HepG2 (cell line): Measurements from ENCODE around the gene SUSD3. TPM values are rescaled to one million over a fixed set of nuclear protein-coding genes. Genes with fewer than 3 reads are reported as not detected.

Experiments
- ATAC-seq: fragments of 200-7000 bp; cut with Tn5 transposase; 3 replicates; pipeline ENCODE4 v1.9.1; 2020; ENCODE audit warnings: mild to moderate bottlenecking, moderate library complexity
- BruUV-seq: library from RNA; stranded (reverse); fragments of 400-500 nt; replicated peaks from 2 replicates; lab custom pipeline; 2021; lab: Mats Ljungman, UMichigan
- CTCF ChIA-PET: fragments of 300-600 bp; formaldehyde crosslinking; extraction: SDS; loops from one replicate; lab custom pipeline; 2021; ENCODE audit warnings: low total read pairs, inconsistent platforms, low intra/inter-chr PET ratio; lab: Yijun Ruan, JAX
- POLR2A ChIA-PET: fragments of 350-600 bp; sonication (Branson Sonifier 250); formaldehyde crosslinking; loops from one replicate; lab custom pipeline; 2020; ENCODE audit warnings: antibody characterized with exemption, inconsistent platforms; lab: Yijun Ruan, JAX
- DNase-seq: peaks from one replicate; pipeline ENCODE4 v3.0.0-alpha.2; 2015; ENCODE audit warnings: low spot score
- FAIRE-seq: peaks from 3 replicates; lab custom pipeline; 2011; peaks lifted over from hg19 to GRCh38; lab: Jason Lieb, UNC
- H2AFZ ChIP-seq: one replicate; pipeline ENCODE4 v1.6.1; 2011; ENCODE audit warnings: low read length, inconsistent platforms
- H3K27ac ChIP-seq: fragments of 300-600 bp; 3 replicates; pipeline ENCODE4 v1.8.0; 2011; ENCODE audit warnings: mixed run types, mild to moderate bottlenecking, mixed read lengths, low read length, inconsistent platforms; ENCODE audit not compliant: insufficient read depth; ENCODE audit errors: extremely low read length
- H3K27me3 ChIP-seq, 2 experiments: fragments of 200-600 bp in 1 of 2; 2 replicates in 1 of 2; 3 replicates in 1 of 2; pipeline versions ENCODE4 v1.6.0 to v1.8.0; 2011; ENCODE audit warnings: low read length in 2 of 2, mild to moderate bottlenecking in 2 of 2, moderate library complexity in 2 of 2, inconsistent platforms in 1 of 2; ENCODE audit not compliant: insufficient read depth in 2 of 2, control insufficient read depth in 1 of 2
- H3K36me3 ChIP-seq, 2 experiments: fragments of 200-600 bp in 1 of 2; replicated peaks in 1 of 2; 2 replicates in 1 of 2; 3 replicates in 1 of 2; pipeline versions ENCODE4 v1.5.1 to v1.8.0; 2011; ENCODE audit warnings: low read length in 2 of 2, inconsistent platforms in 1 of 2; ENCODE audit not compliant: insufficient read depth in 2 of 2, control insufficient read depth in 1 of 2
- H3K4me1 ChIP-seq: 2 replicates; pipeline ENCODE4 v1.5.1; 2012; ENCODE audit warnings: low read length, inconsistent platforms; ENCODE audit not compliant: insufficient read depth
- H3K4me2 ChIP-seq: 2 replicates; pipeline ENCODE4 v1.6.0; 2011; ENCODE audit warnings: low read depth, low read length, inconsistent platforms
- H3K4me3 ChIP-seq, 3 experiments: fragments of 200-600 bp in 1 of 3; sonication (generic), shearing (Covaris generic) in 1 of 3; replicated peaks in 1 of 3; 2 replicates each; pipeline ENCODE4 v1.5.1; 2011 to 2016; ENCODE audit warnings: low read length in 3 of 3, inconsistent platforms in 2 of 3, low read depth in 2 of 3, mild to moderate bottlenecking in 2 of 3, control low read depth in 1 of 3, mixed read lengths in 1 of 3; ENCODE audit not compliant: insufficient read depth in 1 of 3
- H3K79me2 ChIP-seq: one replicate; pipeline ENCODE4 v1.6.1; 2011; ENCODE audit warnings: low read length, inconsistent platforms; ENCODE audit not compliant: insufficient read depth
- H3K9ac ChIP-seq: 2 replicates; pipeline ENCODE4 v1.6.0; 2011; ENCODE audit warnings: mild to moderate bottlenecking, low read depth, low read length, inconsistent platforms; ENCODE audit not compliant: insufficient read depth
- H3K9me3 ChIP-seq: 2 replicates; pipeline ENCODE4 v1.5.1; 2012; ENCODE audit warnings: mild to moderate bottlenecking, low read length
- H4K20me1 ChIP-seq: 2 replicates; pipeline ENCODE4 v1.6.0; 2011; ENCODE audit warnings: inconsistent platforms, mild to moderate bottlenecking, low read length, moderate library complexity; ENCODE audit not compliant: insufficient read depth
- HOXA5 ChIP-seq: sonication (generic); formaldehyde crosslinking; IDR thresholded peaks from 2 replicates; pipeline ENCODE4 v1.4.0; 2020; ENCODE audit warnings: missing genetic modification reagents
- KDM1A ChIP-seq: IDR thresholded peaks from 2 replicates; pipeline ENCODE4 v1.6.1; 2016; ENCODE audit warnings: missing compliant biosample characterization
- KLF15 ChIP-seq: sonication (generic); formaldehyde crosslinking; IDR thresholded peaks from 2 replicates; pipeline ENCODE4 v1.8.1; 2023; ENCODE audit warnings: borderline replicate concordance, mild to moderate bottlenecking, inconsistent platforms, missing genetic modification reagents, mixed read lengths
- MIER3 ChIP-seq: IDR thresholded peaks from 2 replicates; pipeline ENCODE4 v1.6.1; 2016; ENCODE audit warnings: missing compliant biosample characterization, borderline replicate concordance
- MYPOP ChIP-seq: sonication (generic); formaldehyde crosslinking; IDR thresholded peaks from 2 replicates; pipeline ENCODE4 v1.8.1; 2023; ENCODE audit warnings: mild to moderate bottlenecking, moderate library complexity, missing genetic modification reagents
- NKX3-1 ChIP-seq: sonication (generic); formaldehyde crosslinking; IDR thresholded peaks from 2 replicates; pipeline ENCODE4 v1.5.0; 2020; ENCODE audit warnings: missing genetic modification reagents
- TRIM22 ChIP-seq: fragments of 450-650 bp; IDR thresholded peaks from 2 replicates; pipeline ENCODE4 v1.6.1; 2017
- YY1 ChIP-seq: IDR thresholded peaks from 2 replicates; pipeline ENCODE4 v1.6.1; 2011; ENCODE audit warnings: low read length, low read depth, moderate library complexity, mild to moderate bottlenecking; ENCODE audit not compliant: insufficient read depth, insufficient replicate concordance
- ZBTB21 ChIP-seq: sonication (generic); formaldehyde crosslinking; IDR thresholded peaks from 2 replicates; pipeline ENCODE4 v1.4.0; 2020; ENCODE audit warnings: missing genetic modification reagents
- ZBTB38 ChIP-seq: sonication (generic); formaldehyde crosslinking; IDR thresholded peaks from 2 replicates; pipeline ENCODE4 v1.5.1; 2020; ENCODE audit warnings: mild to moderate bottlenecking, missing genetic modification reagents
- ZNF12 ChIP-seq: sonication (generic); formaldehyde crosslinking; IDR thresholded peaks from 2 replicates; pipeline ENCODE4 v1.5.0; 2020; ENCODE audit warnings: missing genetic modification reagents
- ZNF33B ChIP-seq: sonication (generic); formaldehyde crosslinking; IDR thresholded peaks from 2 replicates; pipeline ENCODE4 v1.5.1; 2020; ENCODE audit warnings: mild to moderate bottlenecking, missing genetic modification reagents
- ZNF350 ChIP-seq: sonication (generic); formaldehyde crosslinking; IDR thresholded peaks from 2 replicates; pipeline ENCODE4 v1.4.0; 2020; ENCODE audit warnings: mild to moderate bottlenecking, low read depth, missing genetic modification reagents, borderline replicate concordance
- ZNF557 ChIP-seq: sonication (generic); formaldehyde crosslinking; IDR thresholded peaks from 2 replicates; pipeline ENCODE4 v1.4.0; 2020; ENCODE audit warnings: missing genetic modification reagents
- WGBS: methylation state at CpG from one replicate; pipeline ENCODE4 v1.1.6; 2017; ENCODE audit warnings: low lambda C conversion rate; 5-methylcytosine and 5-hydroxymethylcytosine counted together
- in situ Hi-C: cut with HindIII; loops from 2 replicates; pipeline ENCODE4 v1.10.0; 2017; ENCODE audit warnings: low pct_unique_long_range_greater_than_20kb; ENCODE audit not compliant: extremely low pct_ligation_motif_present
- intact Hi-C: fragments of 100-400 bp; cut with micrococcal nuclease; formaldehyde crosslinking; loops from one replicate; pipeline ENCODE4 v1.10.0; 2022; ENCODE audit not compliant: unreplicated experiment
- polyA plus RNA-seq, 8 experiments: library from polyadenylated mRNA; depleted of rRNA in 3 of 8; stranded (reverse) in 7 of 8; unstranded in 1 of 8; fragments of >200 nt; fragmentation: Illumina TruSeq in 4 of 8; extraction: Trizol in 4 of 8; gene quantifications; 2 replicates each; pipeline versions ENCODE4 v1.2.1 to v1.2.3, GENCODE V29; 2011 to 2016; ENCODE audit warnings: low read depth in 4 of 8, missing spikeins in 1 of 8, mixed read lengths in 1 of 8; ENCODE audit not compliant: insufficient read depth in 1 of 8
- total RNA-seq, 5 experiments: library from RNA; depleted of rRNA; stranded (reverse); fragments of >200 nt; fragmentation: Illumina TruSeq; extraction: Trizol; gene quantifications; 2 replicates each; pipeline ENCODE4 v1.2.3, GENCODE V29; 2016; ENCODE audit warnings: low read depth in 1 of 5
- TF ChIP-seq, protein P1 (sequence below): sonication (generic); formaldehyde crosslinking; IDR thresholded peaks from 2 replicates; pipeline ENCODE4 v1.4.0; 2020; ENCODE audit warnings: mild to moderate bottlenecking, missing genetic modification reagents

Gene SUSD3
- total and polyA plus RNA-seq, 2 of the 13 experiments (the other 11 are each of a cell fraction or from before 2014, with no cell fraction given), result 7.0 to 9.1 TPM

DNA sequence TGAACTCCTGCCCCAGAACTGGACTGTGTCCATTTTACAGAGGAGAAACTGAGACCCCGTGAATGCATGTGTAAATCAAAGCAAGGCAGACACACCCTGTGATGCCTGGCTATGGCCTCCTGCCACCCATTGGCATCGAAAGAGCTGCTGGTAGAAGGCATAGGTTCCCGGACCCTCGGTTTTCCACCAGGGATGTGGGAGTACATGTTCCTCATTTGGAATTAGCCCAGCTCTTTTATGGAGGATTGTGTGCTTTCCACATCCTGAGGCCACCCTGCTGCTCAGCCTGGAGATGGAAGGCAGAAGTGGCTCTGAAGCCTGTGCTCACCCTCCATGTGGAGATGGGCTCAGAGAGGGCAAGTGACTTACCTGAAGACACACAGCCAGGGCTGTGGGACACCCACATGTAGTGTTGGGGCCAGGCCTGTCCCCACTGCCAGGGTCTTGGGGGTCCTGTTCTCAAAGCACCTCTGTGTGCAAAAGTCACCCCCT lies 2.8 kb downstream of the SUSD3 start:
- Histone ChIP-seq H3K4me2 (peak overlapping the region; percentile 71), H3K27ac (peak overlapping the region; percentile 63), H3K4me3 (peak overlapping the region in 1 of 3 experiments; percentile 44; a peak in 2 of 6 replicates), H3K36me3 (no peaks in the 10 kb centered on the region), H3K4me1 (peaks cover 58% of the 10 kb centered on the region), H3K9me3 (no peaks in the 10 kb centered on the region), H3K79me2 (no peaks in the 10 kb centered on the region), H4K20me1 (no peaks in the 10 kb centered on the region), H2AFZ (no peak overlapping the region), H3K9ac (peak overlapping the region; percentile 5; the same call in 1 of the 2 replicates), H3K27me3 (peaks cover 0 to 3% of the 10 kb centered on the region in 2 experiments; a peak in 1 of 5 replicates)
- no peak for ATAC-seq
- CTCF ChIA-PET, result no interaction called here
- FAIRE-seq, result no peak
- BruUV-seq, result no TSS peak
- DNase-seq, result no peak
- intact Hi-C loops, result loop anchor here (1.0 kb wide), 1 partner anchor 31 kb away; no protein-coding TSS in a partner anchor
- in situ Hi-C loops, result no loop called here
- 75% methylated on average over 4 of the region's 4 CpGs for WGBS
- POLR2A ChIA-PET, result no interaction called here
- TF ChIP-seq ZNF350 (CRISPR knock-in tag), result 0 out of 2 replicates have a peak, but pooled peaks have one; percentile 10
- TF ChIP-seq HOXA5 (CRISPR knock-in tag), result no peak
- no peak for TF ChIP-seq ZNF557 (CRISPR knock-in tag)
- no peak for TF ChIP-seq KLF15 (CRISPR knock-in tag)
- TF ChIP-seq ZBTB21 (CRISPR knock-in tag), result no peak
- no peak for TF ChIP-seq ZNF33B (CRISPR knock-in tag)
- no peak; the same call in 1 of the 2 replicates for TF ChIP-seq ZBTB38
- TF ChIP-seq YY1, result no peak
- no peak for TF ChIP-seq MYPOP (CRISPR knock-in tag)
- TF ChIP-seq TRIM22, result no peak
- TF ChIP-seq MIER3, result no peak
- 0 out of 2 replicates have a peak, but pooled peaks have one; percentile 7 for TF ChIP-seq KDM1A (CRISPR knock-in tag)
- TF ChIP-seq NKX3-1 (CRISPR knock-in tag), result no peak
- TF ChIP-seq ZNF12 (CRISPR knock-in tag), result no peak
- TF ChIP-seq, protein P1, sequence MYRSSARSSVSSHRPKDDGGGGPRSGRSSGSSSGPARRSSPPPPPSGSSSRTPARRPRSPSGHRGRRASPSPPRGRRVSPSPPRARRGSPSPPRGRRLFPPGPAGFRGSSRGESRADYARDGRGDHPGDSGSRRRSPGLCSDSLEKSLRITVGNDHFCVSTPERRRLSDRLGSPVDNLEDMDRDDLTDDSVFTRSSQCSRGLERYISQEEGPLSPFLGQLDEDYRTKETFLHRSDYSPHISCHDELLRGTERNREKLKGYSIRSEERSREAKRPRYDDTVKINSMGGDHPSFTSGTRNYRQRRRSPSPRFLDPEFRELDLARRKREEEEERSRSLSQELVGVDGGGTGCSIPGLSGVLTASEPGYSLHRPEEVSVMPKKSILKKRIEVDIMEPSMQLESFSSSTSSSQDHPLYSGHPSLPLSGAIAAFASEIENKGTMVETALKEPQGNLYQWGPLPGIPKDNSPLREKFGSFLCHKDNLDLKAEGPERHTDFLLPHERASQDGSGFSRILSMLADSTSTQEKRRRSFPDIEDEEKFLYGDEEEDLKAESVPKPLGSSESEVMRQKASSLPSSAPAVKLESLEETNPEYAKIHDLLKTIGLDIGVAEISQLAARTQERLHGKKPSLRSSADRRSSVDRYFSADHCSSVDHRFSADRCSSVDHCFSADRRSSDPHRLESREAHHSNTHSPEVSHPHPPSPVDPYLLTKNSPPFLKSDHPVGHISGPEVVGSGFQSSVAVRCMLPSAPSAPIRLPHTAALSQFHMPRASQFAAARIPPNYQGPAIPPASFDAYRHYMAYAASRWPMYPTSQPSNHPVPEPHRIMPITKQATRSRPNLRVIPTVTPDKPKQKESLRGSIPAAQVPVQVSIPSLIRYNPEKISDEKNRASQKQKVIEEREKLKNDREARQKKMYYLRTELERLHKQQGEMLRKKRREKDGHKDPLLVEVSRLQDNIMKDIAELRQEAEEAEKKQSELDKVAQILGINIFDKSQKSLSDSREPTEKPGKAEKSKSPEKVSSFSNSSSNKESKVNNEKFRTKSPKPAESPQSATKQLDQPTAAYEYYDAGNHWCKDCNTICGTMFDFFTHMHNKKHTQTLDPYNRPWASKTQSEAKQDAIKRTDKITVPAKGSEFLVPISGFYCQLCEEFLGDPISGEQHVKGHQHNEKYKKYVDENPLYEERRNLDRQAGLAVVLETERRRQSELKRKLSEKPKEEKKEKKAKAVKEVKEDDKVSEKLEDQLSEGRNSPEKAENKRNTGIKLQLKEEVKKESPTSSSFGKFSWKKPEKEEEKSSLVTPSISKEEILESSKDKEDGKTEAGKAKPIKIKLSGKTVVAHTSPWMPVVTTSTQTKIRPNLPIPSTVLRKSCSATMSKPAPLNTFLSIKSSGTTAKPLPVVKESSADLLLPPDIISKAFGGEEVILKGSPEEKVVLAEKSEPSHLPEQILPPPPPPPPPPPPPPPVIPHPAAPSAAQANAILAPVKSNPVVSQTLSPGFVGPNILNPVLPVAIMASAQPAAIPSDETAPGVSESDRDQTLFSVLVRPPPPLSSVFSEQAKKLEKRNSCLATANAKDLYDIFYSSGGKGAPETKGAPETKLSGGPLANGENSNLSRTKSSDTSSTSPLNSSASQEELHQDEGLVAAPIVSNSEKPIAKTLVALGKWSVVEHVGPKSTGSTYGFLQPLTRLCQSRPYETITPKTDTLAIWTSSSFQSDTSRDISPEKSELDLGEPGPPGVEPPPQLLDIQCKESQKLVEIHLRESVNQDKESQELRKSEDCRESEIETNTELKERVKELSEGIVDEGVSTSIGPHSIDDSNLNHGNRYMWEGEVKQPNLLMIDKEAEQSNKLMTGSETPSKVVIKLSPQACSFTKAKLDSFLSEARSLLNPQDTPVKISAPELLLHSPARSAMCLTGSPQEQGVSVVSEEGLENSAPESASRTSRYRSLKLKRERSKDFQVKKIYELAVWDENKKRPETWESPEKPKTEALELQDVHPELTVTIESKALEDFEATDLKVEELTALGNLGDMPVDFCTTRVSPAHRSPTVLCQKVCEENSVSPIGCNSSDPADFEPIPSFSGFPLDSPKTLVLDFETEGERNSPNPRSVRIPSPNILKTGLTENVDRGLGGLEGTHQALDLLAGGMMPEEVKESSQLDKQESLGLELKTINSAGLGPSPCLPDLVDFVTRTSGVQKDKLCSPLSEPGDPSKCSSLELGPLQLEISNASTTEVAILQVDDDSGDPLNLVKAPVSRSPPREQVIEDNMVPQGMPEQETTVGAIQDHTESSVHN (CRISPR knock-in tag), result no peak
